Mesodermal cell (in vitro differentiated cells): ENCODE results near the gene CRYBA2.

Experiments used
- H3K27ac ChIP-seq: 2 replicates; pipeline ENCODE4 v1.7.0; 2013; ENCODE audit warnings: mild to moderate bottlenecking, low read depth, low read length, moderate library complexity; ENCODE audit not compliant: severe bottlenecking
- H3K36me3 ChIP-seq: 2 replicates; pipeline ENCODE4 v1.7.1; 2013; ENCODE audit warnings: mild to moderate bottlenecking, low read length, moderate library complexity; ENCODE audit not compliant: control insufficient read depth, insufficient read depth
- H3K4me1 ChIP-seq: one replicate; pipeline ENCODE4 v1.7.1; 2013; ENCODE audit warnings: mild to moderate bottlenecking, low read length; ENCODE audit not compliant: insufficient read depth, control insufficient read depth, poor library complexity, severe bottlenecking
- H3K4me3 ChIP-seq: 2 replicates; pipeline ENCODE4 v1.7.0; 2013; ENCODE audit warnings: low read length, control low read depth, mild to moderate bottlenecking; ENCODE audit not compliant: insufficient read depth, poor library complexity, severe bottlenecking; ENCODE audit errors: extremely low read depth
- H3K9me3 ChIP-seq: 2 replicates; pipeline ENCODE4 v1.7.1; 2013; ENCODE audit warnings: mild to moderate bottlenecking, low read length, moderate library complexity; ENCODE audit not compliant: control insufficient read depth
- WGBS, 2 experiments: methylation state at CpG; one replicate each; pipeline ENCODE4 v1.1.5; 2013; ENCODE audit warnings: missing lambda C conversion rate in 2 of 2; ENCODE audit not compliant: insufficient coverage in 2 of 2; 5-methylcytosine and 5-hydroxymethylcytosine counted together

Gene CRYBA2

GRCh38 chr2:218999021-218999880 is 6.0 kb upstream of the CRYBA2 start:
- H3K36me3 ChIP-seq: no peaks in the 10 kb centered on the region
- H3K4me1 ChIP-seq: peaks cover 14% of the 10 kb centered on the region
- H3K4me3 ChIP-seq: no peak overlapping the region
- WGBS, 2 experiments: 15 to 37% methylated on average over 4 to 6 of the region's 10 CpGs
- H3K27ac ChIP-seq: no peak overlapping the region
- no peaks in the 10 kb centered on the region for H3K9me3 ChIP-seq

- Histone ChIP-seq H3K27ac (no peak overlapping the region), H3K36me3 (no peaks in the 10 kb centered on the region)
- 74 to 80% methylated on average over 4 to 6 of the region's 12 CpGs for WGBS, 2 experiments
These were observed 5.3 kb upstream of the CRYBA2 start for GRCh38 chr2:218998414-218999002.

GRCh38 chr2:218997731-218998130 is 4.5 kb upstream of the CRYBA2 start:
- WGBS, 2 experiments: no CpG with 5 or more reads among the region's 2 CpGs
- H3K4me3 ChIP-seq: no peak overlapping the region

More at GRCh38 chr2:218998414-218999002, 5.3 kb upstream of the CRYBA2 start:
- Histone ChIP-seq H3K4me1 (peaks cover 17% of the 10 kb centered on the region), H3K9me3 (no peaks in the 10 kb centered on the region), H3K4me3 (no peak overlapping the region)

GRCh38 chr2:218996937-218997336 is 3.7 kb upstream of the CRYBA2 start:
- Histone ChIP-seq H3K4me3 (no peak overlapping the region), H3K9me3 (no peaks in the 10 kb centered on the region), H3K36me3 (no peaks in the 10 kb centered on the region), H3K27ac (no peak overlapping the region), H3K4me1 (peaks cover 15% of the 10 kb centered on the region)
- 74 to 82% methylated on average over 3 of the region's 4 CpGs for WGBS, 2 experiments

More at GRCh38 chr2:218997731-218998130, 4.5 kb upstream of the CRYBA2 start:
- Histone ChIP-seq H3K27ac (no peak overlapping the region), H3K4me1 (peaks cover 17% of the 10 kb centered on the region), H3K36me3 (no peaks in the 10 kb centered on the region), H3K9me3 (no peaks in the 10 kb centered on the region)

GRCh38 chr2:218995972-218996711 is 2.9 kb upstream of the CRYBA2 start:
- 14 to 15% methylated on average over 22 to 37 of the region's 43 CpGs for WGBS, 2 experiments
- no peak overlapping the region for H3K27ac ChIP-seq
- no peaks in the 10 kb centered on the region for H3K36me3 ChIP-seq
- no peaks in the 10 kb centered on the region for H3K9me3 ChIP-seq
- peak overlapping the region; percentile 19 for H3K4me3 ChIP-seq
- H3K4me1 ChIP-seq: peaks cover 10% of the 10 kb centered on the region

- no peak overlapping the region for H3K27ac ChIP-seq
- WGBS, 2 experiments: 36 to 44% methylated on average over 6 to 7 of the region's 8 CpGs
- no peak overlapping the region for H3K4me3 ChIP-seq
- H3K9me3 ChIP-seq: no peaks in the 10 kb centered on the region
- peaks cover 10% of the 10 kb centered on the region for H3K4me1 ChIP-seq
- H3K36me3 ChIP-seq: no peaks in the 10 kb centered on the region
These were observed 2.3 kb upstream of the CRYBA2 start for GRCh38 chr2:218995561-218995960.

- Histone ChIP-seq H3K4me1 (peaks cover 3% of the 10 kb centered on the region), H3K36me3 (no peaks in the 10 kb centered on the region), H3K27ac (no peak overlapping the region), H3K9me3 (no peaks in the 10 kb centered on the region), H3K4me3 (no peak overlapping the region)
- 3 to 4% methylated on average over 34 to 40 of the region's 44 CpGs for WGBS, 2 experiments
These were observed 398 bp downstream of the CRYBA2 start for GRCh38 chr2:218992703-218993344.

- Histone ChIP-seq H3K27ac (no peak overlapping the region), H3K36me3 (no peaks in the 10 kb centered on the region), H3K9me3 (no peaks in the 10 kb centered on the region), H3K4me3 (no peak overlapping the region), H3K4me1 (peaks cover 3% of the 10 kb centered on the region)
- 23 to 24% methylated on average over 4 to 6 of the region's 7 CpGs for WGBS, 2 experiments
These were observed 1.0 kb downstream of the CRYBA2 start for GRCh38 chr2:218992196-218992595.

- Histone ChIP-seq H3K36me3 (no peaks in the 10 kb centered on the region), H3K4me1 (peaks cover 3% of the 10 kb centered on the region), H3K9me3 (no peaks in the 10 kb centered on the region), H3K27ac (no peak overlapping the region), H3K4me3 (no peak overlapping the region)
- WGBS, 2 experiments: 7 to 9% methylated on average over 11 to 13 of the region's 13 CpGs
These were observed 1.5 kb downstream of the CRYBA2 start for GRCh38 chr2:218991674-218992168.

GRCh38 chr2:218990612-218991011 is 2.6 kb downstream of the CRYBA2 start:
- no peak overlapping the region for H3K4me3 ChIP-seq
- 13 to 23% methylated on average over 5 to 6 of the region's 6 CpGs for WGBS, 2 experiments
- H3K9me3 ChIP-seq: no peaks in the 10 kb centered on the region
- H3K36me3 ChIP-seq: no peaks in the 10 kb centered on the region
- H3K27ac ChIP-seq: no peak overlapping the region
- peaks cover 3% of the 10 kb centered on the region for H3K4me1 ChIP-seq
